Endothelial cell (in vitro differentiated cells): ENCODE measurements around the gene PIBF1. TPM values are rescaled to one million over a fixed set of nuclear protein-coding genes. Genes with fewer than 3 reads are reported as not detected.

Experiments
- DNase-seq: peaks from one replicate; pipeline ENCODE4 v3.0.0; 2021; ENCODE audit warnings: low spot score
- H3K27ac Mint-ChIP-seq: one replicate; pipeline ENCODE4 v1.8.0; 2021; ENCODE audit warnings: mixed read lengths, inconsistent platforms; ENCODE audit not compliant: unreplicated experiment
- H3K27me3 Mint-ChIP-seq: one replicate; pipeline ENCODE4 v1.8.0; 2021; ENCODE audit warnings: mild to moderate bottlenecking, moderate library complexity, mixed read lengths, inconsistent platforms; ENCODE audit not compliant: unreplicated experiment
- H3K36me3 Mint-ChIP-seq: one replicate; pipeline ENCODE4 v1.8.0; 2021; ENCODE audit warnings: mild to moderate bottlenecking, low read depth, mixed read lengths, inconsistent platforms; ENCODE audit not compliant: unreplicated experiment
- H3K4me1 Mint-ChIP-seq: one replicate; pipeline ENCODE4 v1.8.0; 2021; ENCODE audit warnings: mild to moderate bottlenecking, mixed read lengths, inconsistent platforms; ENCODE audit not compliant: unreplicated experiment
- H3K4me3 Mint-ChIP-seq: one replicate; pipeline ENCODE4 v1.8.0; 2021; ENCODE audit warnings: mild to moderate bottlenecking, mixed read lengths, inconsistent platforms; ENCODE audit not compliant: unreplicated experiment
- H3K9me3 Mint-ChIP-seq: one replicate; pipeline ENCODE4 v1.8.0; 2021; ENCODE audit warnings: mixed read lengths, inconsistent platforms; ENCODE audit not compliant: unreplicated experiment
- CTCF ChIP-seq: fragments of 200-600 bp; sonication (generic); IDR thresholded peaks from one replicate; pipeline ENCODE4 v1.5.0; 2021; ENCODE audit warnings: antibody characterized with exemption; ENCODE audit not compliant: unreplicated experiment
- total RNA-seq: library from RNA; stranded (reverse); fragmentation: NEBNext Ultra II Directional; extraction: Animal tissue kit (Norgen Biotek cat#: 25700); gene quantifications from one replicate; pipeline ENCODE4 v1.2.1, GENCODE V29; 2021; ENCODE audit not compliant: unreplicated experiment

The PIBF1 gene
- total RNA-seq, 1 donor from 2014 or later = 24.0 TPM

- TF ChIP-seq CTCF = no peak
- DNase-seq = no peak
- H3K36me3 Mint-ChIP-seq = peaks cover 9% of the 10 kb centered on the region
- no peaks in the 10 kb centered on the region for H3K27me3 Mint-ChIP-seq
- H3K4me3 Mint-ChIP-seq = no peak overlapping the region
- no peaks in the 10 kb centered on the region for H3K4me1 Mint-ChIP-seq
- H3K9me3 Mint-ChIP-seq = no peaks in the 10 kb centered on the region
- no peak overlapping the region for H3K27ac Mint-ChIP-seq
Observed at GRCh38 chr13:73018336-73018735, 236.4 kb downstream of the PIBF1 start.

DNA sequence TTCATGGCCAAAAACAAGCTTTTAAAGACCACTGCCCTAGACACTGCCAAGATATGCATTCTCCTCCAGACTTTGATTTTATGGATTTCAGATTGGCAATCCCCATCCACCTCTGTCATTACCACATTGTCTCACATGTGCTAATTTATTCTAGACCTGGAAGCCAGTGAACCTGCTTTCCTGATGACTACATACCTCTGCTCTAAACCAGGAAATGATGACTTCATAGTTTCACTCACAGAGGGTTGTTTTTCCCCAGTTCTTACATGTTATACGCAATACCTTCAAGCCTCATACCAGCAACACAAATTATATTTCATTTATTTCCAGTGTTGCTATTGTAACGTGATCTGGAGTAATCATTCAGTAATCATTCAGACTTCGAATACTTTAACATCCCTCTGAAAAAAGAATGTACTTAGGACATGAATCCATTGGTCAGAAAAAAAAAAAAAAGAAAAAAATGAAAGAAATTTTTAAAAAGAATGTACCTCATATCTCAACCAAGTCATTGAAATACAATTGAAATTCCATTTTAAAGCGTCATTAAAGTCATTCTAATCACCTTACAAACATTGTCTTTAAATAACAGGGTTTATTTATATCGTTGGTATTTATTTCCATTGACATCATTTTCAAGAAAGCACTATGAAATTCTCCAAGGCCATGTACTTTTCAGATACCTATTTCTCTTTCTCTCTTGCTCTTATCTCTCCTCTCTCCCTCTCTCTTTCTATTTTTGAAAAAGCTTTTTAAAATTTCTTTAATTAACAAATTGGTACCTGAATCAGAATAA, 243.5 kb downstream of the PIBF1 start:
- peaks cover 3% of the 10 kb centered on the region for H3K4me1 Mint-ChIP-seq
- no peak for DNase-seq

GRCh38 chr13:73034901-73035300, 253.0 kb downstream of the PIBF1 start:
- Mint-ChIP-seq H3K9me3 (no peaks in the 10 kb centered on the region), H3K27me3 (no peaks in the 10 kb centered on the region), H3K4me1 (peaks cover 3% of the 10 kb centered on the region), H3K36me3 (no peaks in the 10 kb centered on the region), H3K4me3 (no peak overlapping the region), H3K27ac (no peak overlapping the region)
- no peak for TF ChIP-seq CTCF
- DNase-seq = no peak

More for the DNA sequence above, 243.5 kb downstream of the PIBF1 start:
- H3K27me3 Mint-ChIP-seq = no peaks in the 10 kb centered on the region
- H3K4me3 Mint-ChIP-seq = no peak overlapping the region
- no peak overlapping the region for H3K27ac Mint-ChIP-seq
- H3K9me3 Mint-ChIP-seq = no peaks in the 10 kb centered on the region
- no peak for TF ChIP-seq CTCF
- H3K36me3 Mint-ChIP-seq = no peaks in the 10 kb centered on the region

- Mint-ChIP-seq H3K4me3 (no peak overlapping the region), H3K27ac (no peak overlapping the region), H3K4me1 (no peaks in the 10 kb centered on the region), H3K27me3 (no peaks in the 10 kb centered on the region), H3K9me3 (no peaks in the 10 kb centered on the region), H3K36me3 (no peaks in the 10 kb centered on the region)
- no peak for TF ChIP-seq CTCF
- no peak for DNase-seq
Observed at GRCh38 chr13:73035660-73036059, 253.7 kb downstream of the PIBF1 start.

DNA sequence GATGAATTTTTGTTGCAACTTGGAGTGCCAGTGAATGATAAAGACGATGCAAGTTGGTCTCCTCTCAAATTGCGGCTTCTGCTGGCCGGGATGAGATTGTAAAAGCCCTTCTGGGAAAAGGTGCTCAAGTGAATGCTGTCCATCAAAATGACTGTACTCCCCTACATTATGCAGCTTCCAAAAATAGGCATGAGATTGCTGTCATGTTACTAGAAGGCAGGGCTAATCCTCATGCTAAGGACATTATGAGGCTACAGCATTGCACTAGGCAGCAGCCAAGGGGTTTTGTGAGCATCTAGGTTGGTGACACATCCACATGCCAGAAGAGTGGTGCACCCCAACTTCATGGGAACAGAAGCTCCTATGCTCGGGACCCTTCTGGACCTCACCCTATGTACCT, 254.6 kb downstream of the PIBF1 start:
- DNase-seq = no peak
- H3K36me3 Mint-ChIP-seq = no peaks in the 10 kb centered on the region
- no peaks in the 10 kb centered on the region for H3K27me3 Mint-ChIP-seq
- H3K4me3 Mint-ChIP-seq = no peak overlapping the region
- H3K9me3 Mint-ChIP-seq = no peaks in the 10 kb centered on the region
- H3K27ac Mint-ChIP-seq = no peak overlapping the region
- no peak for TF ChIP-seq CTCF
- no peaks in the 10 kb centered on the region for H3K4me1 Mint-ChIP-seq
